ENCODE data around the gene ERBB3.

GRCh38 chr12:56128670-56129205 lies 48.8 kb downstream of the ERBB3 start:
- TF ChIP-seq, protein P1, sequence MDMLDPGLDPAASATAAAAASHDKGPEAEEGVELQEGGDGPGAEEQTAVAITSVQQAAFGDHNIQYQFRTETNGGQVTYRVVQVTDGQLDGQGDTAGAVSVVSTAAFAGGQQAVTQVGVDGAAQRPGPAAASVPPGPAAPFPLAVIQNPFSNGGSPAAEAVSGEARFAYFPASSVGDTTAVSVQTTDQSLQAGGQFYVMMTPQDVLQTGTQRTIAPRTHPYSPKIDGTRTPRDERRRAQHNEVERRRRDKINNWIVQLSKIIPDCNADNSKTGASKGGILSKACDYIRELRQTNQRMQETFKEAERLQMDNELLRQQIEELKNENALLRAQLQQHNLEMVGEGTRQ (IDR thresholded peaks at IDR 0.05; ENCODE audit: low read length): no peak
- no peak for TF ChIP-seq EP300 (IDR thresholded peaks at IDR 0.05; ENCODE audit: borderline replicate concordance in 1 of 2, low read depth in 2 of 2, low read length in 2 of 2)
- no peak for TF ChIP-seq POLR2A (IDR thresholded peaks at IDR 0.05; ENCODE audit: control extremely low read depth in 1 of 2, low read depth in 2 of 2, low read length in 2 of 2)
- no peak for TF ChIP-seq CEBPB (IDR thresholded peaks at IDR 0.05; ENCODE audit: low read depth, low read length)
- no peak for TF ChIP-seq CTCF (IDR thresholded peaks at IDR 0.05; ENCODE audit: control extremely low read depth in 1 of 3, insufficient read depth in 1 of 3, low read depth in 1 of 3, low read length in 3 of 3)

All from H1 (cell line).